Keratinocyte (primary cell): ENCODE measurements around the gene ARHGAP28. TPM values are rescaled to one million over a fixed set of nuclear protein-coding genes. Genes with fewer than 3 reads are reported as not detected.

ENCODE experiments used
- DNase-seq: peaks from one replicate; pipeline ENCODE4 v3.0.0-alpha.2; 2011; ENCODE audit warnings: low read depth, missing footprints, low spot score
- FAIRE-seq: peaks from 2 replicates; lab custom pipeline; 2011; peaks lifted over from hg19 to GRCh38; lab: Jason Lieb, UNC
- H2AFZ ChIP-seq: 2 replicates; pipeline ENCODE4 v1.6.0; 2012; ENCODE audit warnings: low read length, control low read depth, inconsistent platforms; ENCODE audit not compliant: control insufficient read depth
- H3K27ac ChIP-seq: 2 replicates; pipeline ENCODE4 v1.5.1; 2011; ENCODE audit warnings: low read length; ENCODE audit not compliant: control insufficient read depth, insufficient read depth
- H3K27me3 ChIP-seq: 3 replicates; pipeline ENCODE4 v1.6.0; 2011; ENCODE audit warnings: low read length; ENCODE audit not compliant: control insufficient read depth, insufficient read depth; ENCODE audit errors: extremely low read depth
- H3K36me3 ChIP-seq, 2 experiments: 2 replicates in 1 of 2; 3 replicates in 1 of 2; pipeline ENCODE4 v1.5.1; 2011; ENCODE audit warnings: low read length in 2 of 2, mild to moderate bottlenecking in 1 of 2; ENCODE audit not compliant: control insufficient read depth in 2 of 2, insufficient read depth in 2 of 2; ENCODE audit errors: extremely low read depth in 1 of 2
- H3K4me1 ChIP-seq: 3 replicates; pipeline ENCODE4 v1.5.1; 2011; ENCODE audit warnings: low read length; ENCODE audit not compliant: control insufficient read depth, insufficient read depth; ENCODE audit errors: extremely low read depth
- H3K4me2 ChIP-seq: 3 replicates; pipeline ENCODE4 v1.6.0; 2011; ENCODE audit warnings: low read depth, low read length; ENCODE audit not compliant: control insufficient read depth, insufficient read depth; ENCODE audit errors: extremely low read depth
- H3K4me3 ChIP-seq, 3 experiments: fragments of 200-600 bp in 1 of 3; sonication (generic) in 1 of 3; 2 replicates in 2 of 3; 3 replicates in 1 of 3; pipeline ENCODE4 v1.5.1; 2011 to 2016; ENCODE audit warnings: low read length in 3 of 3, mild to moderate bottlenecking in 3 of 3, control low read depth in 2 of 3, inconsistent platforms in 1 of 3, low read depth in 1 of 3, mixed read lengths in 1 of 3, mixed run types in 1 of 3, moderate library complexity in 1 of 3; ENCODE audit not compliant: control insufficient read depth in 2 of 3, insufficient read depth in 2 of 3; ENCODE audit errors: extremely low read depth in 1 of 3
- H3K79me2 ChIP-seq: 2 replicates; pipeline ENCODE4 v1.6.0; 2012; ENCODE audit warnings: low read length; ENCODE audit not compliant: control insufficient read depth, insufficient read depth
- H3K9ac ChIP-seq: 3 replicates; pipeline ENCODE4 v1.6.0; 2011; ENCODE audit warnings: low read length; ENCODE audit not compliant: control insufficient read depth, insufficient read depth; ENCODE audit errors: extremely low read depth
- H3K9me1 ChIP-seq: 3 replicates; pipeline ENCODE4 v1.6.0; 2011; ENCODE audit warnings: low read length; ENCODE audit not compliant: control insufficient read depth, insufficient read depth; ENCODE audit errors: extremely low read depth
- H3K9me3 ChIP-seq: 2 replicates; pipeline ENCODE4 v1.5.1; 2012; ENCODE audit warnings: low read depth, low read length; ENCODE audit not compliant: control insufficient read depth
- H4K20me1 ChIP-seq: 3 replicates; pipeline ENCODE4 v1.6.0; 2011; ENCODE audit warnings: low read length; ENCODE audit not compliant: control insufficient read depth, insufficient read depth; ENCODE audit errors: extremely low read depth
- CTCF ChIP-seq, 3 experiments: IDR thresholded peaks in 1 of 3; conservative IDR thresholded peaks in 1 of 3; optimal IDR thresholded peaks in 1 of 3; 2 replicates in 2 of 3; 3 replicates in 1 of 3; pipeline versions ENCODE3 to v1.5.1; 2011; ENCODE audit warnings: low read length in 3 of 3, mild to moderate bottlenecking in 3 of 3, moderate library complexity in 2 of 3, control low read depth in 1 of 3, inconsistent platforms in 1 of 3; ENCODE audit not compliant: insufficient read depth in 2 of 3; ENCODE audit errors: extremely low read depth in 1 of 3
- EZH2 ChIP-seq: IDR thresholded peaks from one replicate; pipeline ENCODE4 v1.6.1; 2012; ENCODE audit warnings: inconsistent platforms, mild to moderate bottlenecking, low read length, moderate library complexity
- dilution Hi-C: fragments of 300-500 bp; cut with MboI; formaldehyde crosslinking; loops from one replicate; pipeline ENCODE4 v1.7.0; 2020; ENCODE audit warnings: low sequenced_read_pairs; ENCODE audit not compliant: extremely low pct_ligation_motif_present
- polyA plus RNA-seq, 5 experiments: library from polyadenylated mRNA; depleted of rRNA in 3 of 5; stranded (reverse) in 3 of 5; stranded (forward) in 1 of 5; unstranded in 1 of 5; fragments of >200 nt; gene quantifications; 1 replicate in 1 of 5; 2 replicates in 3 of 5; 3 replicates in 1 of 5; pipeline versions ENCODE4 v1.2.1 to v1.2.3, GENCODE V29; 2011 to 2012; ENCODE audit warnings: missing spikeins in 2 of 5, low read depth in 1 of 5, low replicate concordance in 1 of 5

The ARHGAP28 gene
- polyA plus RNA-seq, 1 donor (not counting 4 experiments of a cell fraction or from before 2014, with no cell fraction given) = 0.43 TPM

GRCh38 chr18:6719098-6719846 is 10.2 kb upstream of the ARHGAP28 start:
- H3K4me3 ChIP-seq = no peak overlapping the region
- H3K27me3 ChIP-seq = no peaks in the 10 kb centered on the region
- no peak for TF ChIP-seq EZH2
- TF ChIP-seq CTCF (optimal IDR thresholded peaks at IDR 0.05 in 1 of 3, IDR thresholded peaks at IDR 0.05 in 1 of 3, conservative IDR thresholded peaks at IDR 0.05 in 1 of 3; ENCODE audit: extremely low read depth in 1 of 3, insufficient read depth in 2 of 3, low read length in 3 of 3) = no peak
- dilution Hi-C loops = no loop called here
- DNase-seq (no peak), FAIRE-seq (no peak)
- H3K79me2 ChIP-seq = no peaks in the 10 kb centered on the region
- H3K36me3 ChIP-seq = no peaks in the 10 kb centered on the region
- H3K27ac ChIP-seq = no peak overlapping the region
- H4K20me1 ChIP-seq = no peaks in the 10 kb centered on the region
- H3K9me1 ChIP-seq = no peaks in the 10 kb centered on the region
- H2AFZ ChIP-seq = no peak overlapping the region
- no peak overlapping the region for H3K4me2 ChIP-seq
- no peaks in the 10 kb centered on the region for H3K9me3 ChIP-seq
- H3K4me1 ChIP-seq = no peaks in the 10 kb centered on the region
- no peak overlapping the region for H3K9ac ChIP-seq

GRCh38 chr18:6719910-6720683 is 9.4 kb upstream of the ARHGAP28 start:
- H3K9me3 ChIP-seq = no peaks in the 10 kb centered on the region
- H3K27me3 ChIP-seq = no peaks in the 10 kb centered on the region
- DNase-seq (no peak), FAIRE-seq (no peak)
- no peak overlapping the region for H3K4me2 ChIP-seq
- H3K4me3 ChIP-seq = no peak overlapping the region
- H2AFZ ChIP-seq = no peak overlapping the region
- no peaks in the 10 kb centered on the region for H3K9me1 ChIP-seq
- H3K27ac ChIP-seq = no peak overlapping the region
- no peaks in the 10 kb centered on the region for H3K4me1 ChIP-seq
- dilution Hi-C loops = no loop called here
- no peak overlapping the region for H3K9ac ChIP-seq
- H4K20me1 ChIP-seq = no peaks in the 10 kb centered on the region
- H3K79me2 ChIP-seq = no peaks in the 10 kb centered on the region
- H3K36me3 ChIP-seq = no peaks in the 10 kb centered on the region
- no peak for TF ChIP-seq EZH2
- no peak for TF ChIP-seq CTCF (optimal IDR thresholded peaks at IDR 0.05 in 1 of 3, IDR thresholded peaks at IDR 0.05 in 1 of 3, conservative IDR thresholded peaks at IDR 0.05 in 1 of 3; ENCODE audit: extremely low read depth in 1 of 3, insufficient read depth in 2 of 3, low read length in 3 of 3)
